HG03175 (cell line): Measurements from ENCODE around the gene LSAMP.

ENCODE experiments used
- ATAC-seq: cut with Tn5 transposase; IDR thresholded peaks from one replicate; pipeline ENCODE4 v1.9.1; 2021; ENCODE audit warnings: mild to moderate bottlenecking, moderate library complexity; ENCODE audit not compliant: unreplicated experiment

LSAMP gene

GRCh38 chr3:116367761-116368395, 77.4 kb downstream of the LSAMP start:
- no peak for ATAC-seq

GRCh38 chr3:116356056-116356455, 89.2 kb downstream of the LSAMP start:
- no peak for ATAC-seq

DNA sequence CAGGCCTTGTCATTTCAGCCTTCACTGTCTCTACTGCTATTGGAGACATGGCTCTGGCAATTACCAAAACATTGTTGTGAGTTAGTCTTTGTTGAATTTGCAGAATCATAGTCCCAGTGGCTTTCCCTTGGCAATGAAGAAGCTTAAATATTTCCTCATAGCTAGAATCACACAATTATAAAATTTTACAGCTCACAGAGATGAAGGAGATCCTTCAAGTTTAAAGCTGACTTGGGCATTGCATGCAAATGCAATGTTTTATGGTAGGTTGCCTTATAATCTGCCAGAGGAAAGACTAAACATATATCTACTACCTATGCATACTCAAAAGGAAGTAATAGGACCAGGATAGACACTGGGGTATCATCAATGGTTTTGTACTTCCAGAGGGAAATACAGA, 90.9 kb downstream of the LSAMP start:
- ATAC-seq, result no peak

DNA sequence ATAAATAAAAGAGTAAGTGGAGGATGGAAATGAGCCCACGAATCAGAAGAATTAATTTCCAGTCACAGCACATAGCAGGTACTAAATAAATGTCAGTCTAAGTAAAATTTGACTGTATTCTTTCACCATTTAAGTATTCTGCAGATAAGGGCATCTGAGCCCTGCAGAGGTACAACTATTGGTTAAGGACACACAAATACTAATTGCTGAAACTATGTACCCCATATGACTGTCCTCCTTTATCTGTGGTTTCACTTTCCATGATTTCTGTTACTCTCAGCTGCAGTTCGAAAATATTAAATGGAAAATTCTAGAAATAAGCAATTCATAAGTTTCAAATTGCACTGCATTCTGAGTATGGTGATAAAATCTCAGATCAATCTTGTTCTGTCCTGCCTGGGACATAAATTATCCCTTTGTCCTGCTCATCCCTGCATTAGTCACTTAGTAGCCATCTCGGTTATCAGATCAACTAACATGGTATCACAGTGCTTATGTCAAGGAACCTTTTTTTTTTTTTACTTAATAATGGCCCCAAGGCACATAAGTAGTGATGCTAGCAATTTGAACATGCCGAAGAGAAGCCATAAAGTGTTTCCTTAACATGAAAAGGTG, 95.1 kb downstream of the LSAMP start:
- ATAC-seq, result no peak

DNA sequence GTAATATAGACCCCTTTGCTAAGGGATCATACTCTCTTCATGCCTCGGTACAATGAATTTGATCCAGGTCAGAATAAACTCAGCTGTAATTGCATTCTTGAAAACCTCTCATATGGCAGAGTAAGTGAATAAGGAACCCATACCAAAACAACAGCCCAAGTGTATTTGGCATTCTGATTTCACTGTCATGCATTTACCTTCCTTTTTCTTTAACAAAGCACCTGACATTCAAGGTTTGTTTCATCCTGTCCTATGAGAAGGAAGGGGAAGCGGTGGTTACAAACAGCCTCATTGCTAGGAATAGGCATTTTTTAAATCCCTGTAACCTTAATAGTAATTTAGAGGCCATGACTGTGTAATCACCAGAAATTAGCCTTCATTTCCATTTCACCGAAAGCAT, 97.1 kb downstream of the LSAMP start:
- ATAC-seq, result no peak

DNA sequence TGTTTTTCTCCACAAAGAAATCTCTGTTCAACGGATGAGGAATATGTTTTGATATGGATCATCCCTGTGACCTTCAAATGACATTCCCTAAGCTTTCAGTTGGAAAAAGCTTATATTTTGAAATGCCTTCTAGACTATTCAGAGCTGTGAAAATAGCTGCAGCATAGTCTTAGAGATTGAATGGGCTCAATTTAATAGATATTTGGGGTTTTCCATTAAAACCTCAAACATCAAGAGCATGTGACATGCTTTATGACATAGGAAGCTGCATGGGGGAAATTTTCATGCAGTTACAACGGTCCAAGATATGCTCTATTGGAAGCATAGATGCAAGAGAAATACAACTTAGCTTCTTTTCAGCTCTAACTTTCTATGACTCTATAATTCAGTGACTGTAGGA, 102.8 kb downstream of the LSAMP start:
- no peak for ATAC-seq

DNA sequence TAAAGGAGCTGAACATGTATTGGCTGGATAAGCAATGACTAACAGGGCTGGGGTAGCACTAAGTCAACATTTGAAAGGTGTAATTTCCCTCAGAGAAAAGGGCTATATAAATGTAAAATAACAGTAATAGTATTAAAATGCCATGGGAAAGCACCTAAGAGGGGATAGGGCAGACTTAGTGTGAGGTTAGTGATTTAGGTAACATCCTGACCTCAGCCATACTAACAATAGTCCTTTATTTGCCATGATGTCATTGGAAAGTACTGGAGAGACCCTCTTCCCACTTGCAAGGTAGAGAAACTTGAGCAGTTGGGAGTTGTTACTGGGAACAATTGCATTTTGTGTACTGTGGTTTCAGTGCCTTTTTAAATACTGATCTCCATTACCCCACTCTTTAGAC, 103.4 kb downstream of the LSAMP start:
- no peak for ATAC-seq

- ATAC-seq, result no peak
Observed at GRCh38 chr3:116341381-116341780, 103.9 kb downstream of the LSAMP start.

GRCh38 chr3:116340680-116341216, 104.5 kb downstream of the LSAMP start:
- no peak for ATAC-seq

GRCh38 chr3:116339441-116340028, 105.8 kb downstream of the LSAMP start:
- no peak for ATAC-seq

DNA sequence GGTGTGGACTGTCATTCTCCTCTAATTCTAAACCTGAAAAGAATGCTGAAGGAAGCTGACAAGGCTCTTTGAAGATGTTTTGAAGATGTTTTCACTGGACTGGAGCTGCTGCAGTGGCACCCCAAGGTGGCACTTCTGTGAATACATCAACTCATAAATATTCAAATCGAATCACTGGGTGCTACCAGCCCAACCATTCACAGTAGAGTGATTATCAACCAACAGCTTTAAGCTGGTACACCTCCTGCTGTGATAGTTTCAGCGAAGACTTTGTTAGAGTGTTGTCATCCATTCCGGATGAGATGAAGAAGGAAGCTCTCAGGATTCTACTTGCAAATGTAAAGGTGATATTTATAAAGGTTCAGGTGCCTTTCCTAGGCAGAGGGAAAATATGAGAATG, 106.6 kb downstream of the LSAMP start:
- ATAC-seq, result no peak

GRCh38 chr3:116337229-116337628, 108.1 kb downstream of the LSAMP start:
- ATAC-seq, result no peak

- no peak for ATAC-seq
Observed at GRCh38 chr3:116331380-116331779, 113.9 kb downstream of the LSAMP start.

DNA sequence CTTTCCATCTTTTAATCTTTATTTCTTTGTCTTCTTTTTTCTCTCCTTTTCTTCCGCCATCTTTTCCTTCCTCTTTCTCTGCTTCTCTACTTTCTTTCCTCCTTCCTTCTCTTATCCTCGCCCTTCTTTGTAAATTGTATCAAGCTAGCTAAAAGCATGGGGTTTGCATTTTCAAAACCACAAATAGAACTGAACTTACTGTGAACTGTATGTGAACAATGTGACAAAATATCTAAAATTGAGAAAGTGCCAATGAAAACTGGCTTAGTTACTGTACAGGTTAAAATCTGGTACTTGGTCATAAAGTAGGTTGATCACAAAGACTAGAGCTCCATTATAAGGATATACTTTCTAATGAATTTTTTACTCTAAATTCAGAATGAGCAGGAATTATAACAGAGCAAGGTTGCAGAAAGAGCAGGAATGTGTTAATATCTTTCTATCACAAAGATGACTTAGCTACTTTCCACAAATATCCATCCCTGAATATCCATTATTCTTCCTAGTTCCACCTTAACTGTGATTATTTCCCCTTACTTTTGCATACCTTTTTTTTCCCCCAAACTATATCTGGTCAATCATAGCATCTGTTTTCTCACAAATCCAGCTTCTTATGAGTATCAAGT, 122.4 kb downstream of the LSAMP start:
- ATAC-seq, result no peak

GRCh38 chr3:116318370-116318769, 126.9 kb downstream of the LSAMP start:
- ATAC-seq, result no peak

GRCh38 chr3:116316771-116317170, 128.5 kb downstream of the LSAMP start:
- no peak for ATAC-seq

DNA sequence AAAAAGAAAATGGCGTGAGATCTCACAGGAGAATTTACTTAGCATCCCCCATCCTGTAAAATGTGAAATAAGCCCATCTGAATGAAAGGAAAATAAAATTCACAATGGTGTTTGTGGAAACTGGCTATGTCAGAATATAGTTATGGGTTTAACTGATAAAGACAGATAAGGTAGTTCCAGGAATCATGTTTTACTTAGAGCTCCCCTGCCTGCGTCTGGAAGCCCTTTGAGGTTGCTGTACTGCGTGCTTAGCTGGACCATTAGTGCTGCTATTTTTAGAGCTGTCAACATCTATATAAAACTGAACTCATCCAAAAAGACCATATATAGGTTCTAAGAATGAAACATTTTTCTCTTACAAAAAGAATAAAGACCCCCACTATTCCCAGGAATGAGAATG, 130.8 kb downstream of the LSAMP start:
- no peak for ATAC-seq

DNA sequence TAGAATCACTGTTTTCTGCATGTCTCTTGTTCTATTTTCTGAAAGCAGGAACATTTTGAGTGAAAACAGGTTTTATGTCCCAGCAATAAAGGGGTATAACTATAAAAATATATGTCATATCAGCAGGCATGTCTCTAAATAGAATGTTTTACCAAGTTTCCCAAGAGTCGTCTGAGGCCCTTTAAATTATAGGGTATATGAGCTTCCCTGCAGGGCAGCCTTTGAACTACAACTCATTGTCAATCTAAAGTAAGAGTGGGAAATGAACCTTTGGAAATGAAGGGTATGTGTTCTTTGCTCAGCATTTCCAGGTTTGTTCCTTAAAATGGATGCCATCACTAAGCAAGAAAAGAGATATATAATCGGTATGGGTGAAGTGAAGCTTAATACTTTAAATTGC, 138.6 kb downstream of the LSAMP start:
- no peak for ATAC-seq

DNA sequence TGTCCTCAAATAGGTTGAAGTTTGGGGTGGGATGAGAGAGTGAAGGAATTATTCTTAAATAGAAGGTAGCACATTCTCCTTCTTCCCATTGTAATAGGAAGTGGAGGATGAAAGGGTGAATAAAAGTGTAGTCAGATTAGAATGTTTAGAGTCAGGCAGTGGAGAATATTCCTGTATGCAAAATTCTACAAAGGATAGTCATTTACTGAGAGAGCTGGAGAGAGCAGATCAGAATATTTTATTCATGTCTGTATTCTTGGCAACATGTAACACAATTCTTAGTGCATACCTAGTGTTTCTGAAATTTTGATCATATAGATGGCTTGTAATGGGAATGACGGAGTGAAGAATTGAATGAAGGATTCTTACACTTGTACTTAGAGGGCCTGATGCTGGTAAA, 139.1 kb downstream of the LSAMP start:
- ATAC-seq, result no peak

GRCh38 chr3:116302087-116302747, 143.1 kb downstream of the LSAMP start:
- no peak for ATAC-seq

DNA sequence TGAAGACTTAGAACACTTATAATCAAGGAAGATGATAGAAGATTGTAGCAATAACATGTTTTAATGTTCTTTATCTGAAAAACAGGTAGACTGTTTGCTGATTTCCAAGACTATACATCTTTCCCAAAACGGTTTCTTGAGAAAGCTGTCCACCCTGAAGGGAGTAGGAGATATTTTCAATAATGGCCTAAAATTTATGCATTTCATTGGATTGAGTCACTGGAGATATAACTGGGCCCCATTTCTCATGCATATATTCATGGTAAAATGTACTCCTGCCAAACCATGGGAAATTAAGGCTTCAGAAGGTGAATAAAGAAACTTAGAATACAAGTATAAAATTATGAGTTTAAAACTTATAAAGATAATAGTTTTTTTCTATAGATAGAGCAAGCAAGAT, 143.9 kb downstream of the LSAMP start:
- no peak for ATAC-seq
